ENCODE data around the gene MLLT3. TPM values are rescaled to one million over a fixed set of nuclear protein-coding genes. Genes with fewer than 3 reads are reported as not detected.

MLLT3 gene
- total and polyA plus RNA-seq, 2 of the 8 experiments (the other 6 are each of a cell fraction or from before 2014, with no cell fraction given) = 5.9 to 9.6 TPM

DNA sequence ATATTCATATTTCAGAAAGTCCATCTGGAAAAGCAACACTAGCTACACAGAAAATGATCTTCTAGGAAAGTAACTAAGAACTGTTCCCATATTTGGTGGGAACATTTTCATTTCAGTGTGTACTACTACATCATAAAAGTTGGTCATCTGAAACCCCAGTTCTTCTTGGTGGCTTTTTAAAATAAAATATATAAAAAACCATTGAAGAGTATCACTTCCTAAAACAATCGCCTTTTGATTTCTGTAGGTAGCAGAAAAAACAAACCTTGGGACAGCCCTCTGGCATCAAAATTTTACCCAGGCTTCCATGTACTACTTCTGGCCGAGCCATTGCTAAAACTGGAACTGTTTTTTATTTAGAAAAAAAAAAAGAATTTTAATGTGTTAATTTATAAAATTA lies 158.5 kb downstream of the MLLT3 start (continued):
- TF ChIP-seq, protein P1, sequence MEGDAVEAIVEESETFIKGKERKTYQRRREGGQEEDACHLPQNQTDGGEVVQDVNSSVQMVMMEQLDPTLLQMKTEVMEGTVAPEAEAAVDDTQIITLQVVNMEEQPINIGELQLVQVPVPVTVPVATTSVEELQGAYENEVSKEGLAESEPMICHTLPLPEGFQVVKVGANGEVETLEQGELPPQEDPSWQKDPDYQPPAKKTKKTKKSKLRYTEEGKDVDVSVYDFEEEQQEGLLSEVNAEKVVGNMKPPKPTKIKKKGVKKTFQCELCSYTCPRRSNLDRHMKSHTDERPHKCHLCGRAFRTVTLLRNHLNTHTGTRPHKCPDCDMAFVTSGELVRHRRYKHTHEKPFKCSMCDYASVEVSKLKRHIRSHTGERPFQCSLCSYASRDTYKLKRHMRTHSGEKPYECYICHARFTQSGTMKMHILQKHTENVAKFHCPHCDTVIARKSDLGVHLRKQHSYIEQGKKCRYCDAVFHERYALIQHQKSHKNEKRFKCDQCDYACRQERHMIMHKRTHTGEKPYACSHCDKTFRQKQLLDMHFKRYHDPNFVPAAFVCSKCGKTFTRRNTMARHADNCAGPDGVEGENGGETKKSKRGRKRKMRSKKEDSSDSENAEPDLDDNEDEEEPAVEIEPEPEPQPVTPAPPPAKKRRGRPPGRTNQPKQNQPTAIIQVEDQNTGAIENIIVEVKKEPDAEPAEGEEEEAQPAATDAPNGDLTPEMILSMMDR (IDR thresholded peaks at IDR 0.05; ENCODE audit: control extremely low read depth in 1 of 3, insufficient read depth in 1 of 3, low read depth in 1 of 3, low read length in 3 of 3) = no peak
- TF ChIP-seq POLR2AphosphoS5 (IDR thresholded peaks at IDR 0.05; ENCODE audit: low read depth, low read length) (no peak), SRF (IDR thresholded peaks at IDR 0.05; ENCODE audit: low read depth, low read length) (no peak), RBBP5 (IDR thresholded peaks at IDR 0.05; ENCODE audit: borderline replicate concordance, low read depth, low read length) (no peak)

Measured in H1 (cell line).